Stimulated activated CD8-positive, alpha-beta memory T cell treated with anti-CD3 and anti-CD28 coated beads, Interleukin-12 subunit alpha, Interleukin-12 subunit beta, amount 100 ng/mL, for 24 hours (primary cell): ENCODE data around the gene RICTOR.

ENCODE experiments used
- DNase-seq: peaks from one replicate; pipeline ENCODE4 v3.0.0-alpha.2; 2020; ENCODE audit errors: extremely low read depth

The RICTOR gene

DNA sequence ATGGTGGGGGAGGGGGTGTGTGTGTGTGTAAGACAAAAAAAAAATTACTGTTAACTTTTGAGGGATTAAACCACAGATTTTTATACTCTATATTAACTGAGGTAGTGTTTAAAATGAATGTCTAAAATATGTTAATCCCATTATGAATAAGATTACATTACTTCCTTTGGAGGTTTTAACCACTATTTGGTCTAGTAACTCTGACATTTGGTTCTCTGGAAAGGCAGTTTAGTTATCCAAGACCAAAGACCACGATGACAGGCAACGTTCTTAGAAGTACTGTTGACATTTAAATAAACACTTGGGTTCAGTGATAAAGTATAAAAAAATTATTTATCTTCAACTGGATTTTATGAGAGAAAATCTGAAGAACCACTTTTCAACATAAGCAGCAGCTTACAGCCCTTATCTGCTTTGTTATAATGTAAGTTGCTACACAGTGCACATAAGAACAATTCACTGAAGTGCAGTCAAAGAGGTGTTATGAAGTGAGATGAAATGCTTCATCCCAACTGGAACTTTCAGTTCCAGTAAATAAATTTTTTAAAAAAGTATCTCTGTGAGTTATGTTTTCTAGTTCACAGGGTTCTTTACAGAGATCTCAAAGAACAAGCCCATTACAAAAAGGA is 133.9 kb downstream of the RICTOR start:
- no peak for DNase-seq

DNA sequence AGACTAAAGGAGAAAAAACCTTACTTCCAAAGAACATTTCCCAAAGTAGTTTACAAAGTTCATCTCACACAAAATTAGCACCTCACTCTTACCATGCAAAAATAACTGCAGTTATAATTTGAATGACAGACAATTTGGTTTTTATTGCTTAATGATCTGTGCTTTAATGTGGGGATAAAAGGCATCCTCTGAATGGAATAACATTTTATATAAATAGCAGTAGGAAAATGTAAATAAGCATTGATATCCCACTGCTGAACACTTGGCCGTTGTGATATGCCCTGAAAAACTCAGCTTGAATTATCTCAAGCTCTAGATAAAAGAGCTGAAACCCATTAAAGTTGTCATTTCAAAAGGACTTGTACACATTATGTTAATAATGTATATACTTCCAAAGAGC is 135.2 kb downstream of the RICTOR start:
- no peak for DNase-seq

DNA sequence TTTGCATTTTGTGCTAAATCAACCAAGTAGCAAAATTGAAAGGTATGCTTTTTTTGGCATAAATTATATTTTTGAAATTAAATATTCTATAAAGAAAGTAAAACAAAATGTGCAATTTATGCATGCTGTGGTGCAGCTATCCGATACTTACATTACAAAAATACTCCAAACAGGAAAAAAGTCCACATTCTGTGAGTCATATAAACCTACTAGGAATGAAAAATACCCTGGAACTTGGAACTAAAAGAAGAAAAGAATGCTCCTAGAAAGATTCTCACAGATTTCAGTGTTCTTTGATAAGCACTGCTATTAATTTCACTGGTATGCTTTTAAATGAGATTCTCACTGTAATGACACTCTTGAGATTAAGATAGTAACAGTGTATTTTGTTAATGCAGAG is 135.8 kb downstream of the RICTOR start:
- DNase-seq = no peak

DNA sequence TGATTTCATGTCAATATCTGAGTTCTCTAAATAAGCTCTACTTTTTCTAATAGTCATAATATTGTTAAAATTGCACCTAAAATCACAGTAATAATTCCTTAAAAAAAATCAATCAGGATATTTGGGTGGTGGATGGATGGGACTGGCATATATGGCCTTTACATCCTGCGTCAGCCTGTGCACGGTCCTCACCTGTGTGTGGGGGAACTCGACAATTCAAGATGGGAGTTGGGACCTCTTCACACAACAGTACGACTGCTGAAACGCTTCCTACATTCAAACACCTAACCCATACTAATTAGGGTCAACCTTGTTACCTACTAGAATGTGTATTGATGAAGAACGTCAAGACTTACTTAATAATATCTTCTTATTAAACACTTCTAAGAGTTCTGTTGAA is 137.9 kb downstream of the RICTOR start:
- DNase-seq = no peak

DNA sequence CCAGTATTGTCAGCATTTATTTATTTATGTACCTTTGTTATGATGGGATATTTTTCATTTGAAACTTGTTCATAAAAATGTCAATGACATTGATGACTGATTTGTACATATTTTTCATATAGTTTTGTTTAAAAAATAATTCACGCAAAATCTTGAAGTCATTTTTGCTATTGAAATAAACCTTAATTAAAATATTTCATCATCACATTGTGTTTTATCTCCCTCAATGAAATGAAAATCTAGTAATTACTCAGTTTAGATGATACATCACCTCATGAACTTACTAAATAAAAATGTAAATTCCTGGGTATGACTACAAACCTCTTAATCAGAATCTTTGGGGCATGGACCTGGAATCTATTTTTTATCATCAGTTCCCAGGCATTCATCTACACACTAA is 138.8 kb downstream of the RICTOR start:
- no peak for DNase-seq

DNA sequence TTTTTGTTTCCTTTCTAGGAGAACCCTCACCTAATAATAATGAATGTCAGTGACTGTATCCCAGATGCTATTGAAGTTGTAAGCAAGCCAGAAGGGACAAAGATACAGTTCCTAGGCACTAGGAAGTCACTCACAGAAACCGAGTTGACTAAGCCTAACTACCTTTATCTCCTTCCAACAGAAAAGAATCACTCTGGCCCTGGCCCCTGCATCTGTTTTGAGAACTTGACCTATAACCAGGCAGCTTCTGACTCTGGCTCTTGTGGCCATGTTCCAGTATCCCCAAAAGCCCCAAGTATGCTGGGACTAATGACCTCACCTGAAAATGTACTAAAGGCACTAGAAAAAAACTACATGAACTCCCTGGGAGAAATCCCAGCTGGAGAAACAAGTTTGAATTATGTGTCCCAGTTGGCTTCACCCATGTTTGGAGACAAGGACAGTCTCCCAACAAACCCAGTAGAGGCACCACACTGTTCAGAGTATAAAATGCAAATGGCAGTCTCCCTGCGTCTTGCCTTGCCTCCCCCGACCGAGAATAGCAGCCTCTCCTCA is 141.3 kb downstream of the RICTOR start:
- no peak for DNase-seq

DNA sequence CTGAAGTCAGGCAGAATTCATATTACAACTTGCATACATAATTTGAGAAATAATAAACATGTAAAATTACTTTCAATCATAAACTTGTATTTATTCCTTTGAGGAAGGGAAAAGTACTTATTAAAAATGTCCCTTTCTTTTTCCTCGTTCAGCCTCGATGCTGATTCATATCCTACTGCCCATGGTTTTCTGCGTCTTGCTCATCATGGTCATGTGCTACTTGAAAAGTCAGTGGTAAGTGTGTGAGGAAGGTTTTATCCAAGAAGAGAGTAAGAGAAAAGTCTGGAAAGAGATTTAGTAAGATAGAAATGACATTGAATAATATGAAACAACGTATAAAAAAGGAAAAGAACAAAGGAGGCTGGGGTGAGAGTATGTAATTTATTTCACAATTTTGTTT is 142.5 kb downstream of the RICTOR start:
- DNase-seq = no peak

DNA sequence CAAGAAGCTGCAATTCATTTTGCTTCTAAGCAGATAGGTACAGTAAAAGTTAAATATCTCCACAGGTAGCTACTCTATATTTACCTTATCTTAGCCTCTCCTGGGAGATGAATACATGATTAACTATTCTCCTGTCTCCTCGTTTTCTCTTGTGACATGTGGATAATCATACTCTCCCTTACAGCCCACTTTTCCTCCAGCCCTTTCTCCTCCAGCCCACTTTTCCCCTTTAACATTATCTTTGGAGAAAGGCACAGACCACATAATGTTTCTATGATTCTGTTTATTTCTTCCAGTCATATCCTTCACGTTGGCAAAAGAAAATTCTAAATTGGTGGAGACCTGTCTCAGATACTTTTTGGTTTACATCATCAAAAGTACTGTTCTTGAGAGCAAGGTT is 144.4 kb downstream of the RICTOR start:
- no peak for DNase-seq

DNA sequence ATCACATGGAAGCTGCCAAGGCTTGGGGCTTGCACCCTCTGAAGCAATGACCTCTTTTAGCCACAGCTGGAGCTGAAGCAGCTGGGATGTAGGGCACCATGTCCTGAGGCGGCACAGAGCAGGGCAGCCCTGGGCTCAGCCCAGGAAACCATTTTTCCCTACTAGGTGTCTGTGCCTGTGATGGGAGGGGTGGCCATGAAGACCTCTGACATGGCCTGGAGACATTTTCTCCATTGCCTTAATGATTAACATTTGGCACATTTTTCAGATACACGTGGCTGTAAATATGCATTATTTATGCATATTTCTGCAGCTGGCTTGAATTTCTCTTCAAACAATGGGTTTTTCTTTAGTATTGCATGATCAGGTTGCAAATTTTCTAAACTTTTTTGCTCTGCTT is 146.7 kb downstream of the RICTOR start:
- no peak for DNase-seq

DNA sequence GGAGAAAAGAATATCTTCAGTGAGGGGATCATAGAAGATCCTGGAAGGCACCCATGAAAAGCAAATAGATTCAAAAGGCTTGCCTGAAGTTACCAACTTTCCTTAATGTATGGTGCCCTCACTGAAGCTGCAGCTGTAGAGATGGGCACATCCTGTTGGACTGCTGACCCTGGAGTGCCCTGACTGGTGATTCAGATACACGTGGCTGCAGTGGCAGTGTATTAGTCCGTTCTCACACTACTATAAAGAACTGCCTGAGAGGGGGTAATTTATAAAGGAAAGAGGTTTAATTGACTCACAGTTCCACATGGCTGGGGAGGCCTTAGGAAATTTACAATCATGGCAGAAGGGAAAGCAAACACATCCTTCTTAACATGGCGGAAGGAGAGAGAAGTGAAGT is 148.1 kb downstream of the RICTOR start:
- DNase-seq = no peak

DNA sequence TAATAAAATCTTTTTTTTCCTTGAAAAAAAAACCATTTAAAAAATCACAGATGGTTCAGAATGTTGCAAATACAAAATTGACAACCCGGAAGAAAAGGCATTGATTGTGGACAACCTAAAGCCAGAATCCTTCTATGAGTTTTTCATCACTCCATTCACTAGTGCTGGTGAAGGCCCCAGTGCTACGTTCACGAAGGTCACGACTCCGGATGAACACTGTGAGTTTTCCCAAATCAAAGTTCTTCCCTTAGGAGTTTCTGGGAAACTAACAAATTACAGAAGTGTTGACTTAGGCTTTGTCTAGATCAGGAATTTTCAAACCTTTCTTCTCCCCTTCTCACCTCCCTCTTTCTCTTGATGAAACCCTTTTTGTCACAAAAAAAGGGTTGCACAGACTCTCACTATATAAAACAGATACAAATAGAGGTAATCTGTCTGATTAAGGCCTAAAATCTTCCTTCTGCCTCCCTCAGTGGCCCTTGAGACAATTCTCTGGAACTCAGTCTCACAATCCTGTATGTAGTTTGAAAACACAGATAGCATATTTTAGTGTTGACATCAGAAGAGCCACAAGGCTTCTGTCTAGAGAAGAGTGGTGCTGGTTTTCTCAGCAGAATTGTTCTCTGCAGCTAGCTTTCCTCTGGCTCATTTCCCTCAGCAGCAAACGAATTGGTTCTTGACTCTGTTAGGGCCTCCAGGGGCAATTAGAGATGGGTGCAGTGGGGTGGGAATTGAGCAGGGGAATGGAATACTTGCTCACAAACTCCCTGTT is 148.9 kb downstream of the RICTOR start:
- no peak for DNase-seq

DNA sequence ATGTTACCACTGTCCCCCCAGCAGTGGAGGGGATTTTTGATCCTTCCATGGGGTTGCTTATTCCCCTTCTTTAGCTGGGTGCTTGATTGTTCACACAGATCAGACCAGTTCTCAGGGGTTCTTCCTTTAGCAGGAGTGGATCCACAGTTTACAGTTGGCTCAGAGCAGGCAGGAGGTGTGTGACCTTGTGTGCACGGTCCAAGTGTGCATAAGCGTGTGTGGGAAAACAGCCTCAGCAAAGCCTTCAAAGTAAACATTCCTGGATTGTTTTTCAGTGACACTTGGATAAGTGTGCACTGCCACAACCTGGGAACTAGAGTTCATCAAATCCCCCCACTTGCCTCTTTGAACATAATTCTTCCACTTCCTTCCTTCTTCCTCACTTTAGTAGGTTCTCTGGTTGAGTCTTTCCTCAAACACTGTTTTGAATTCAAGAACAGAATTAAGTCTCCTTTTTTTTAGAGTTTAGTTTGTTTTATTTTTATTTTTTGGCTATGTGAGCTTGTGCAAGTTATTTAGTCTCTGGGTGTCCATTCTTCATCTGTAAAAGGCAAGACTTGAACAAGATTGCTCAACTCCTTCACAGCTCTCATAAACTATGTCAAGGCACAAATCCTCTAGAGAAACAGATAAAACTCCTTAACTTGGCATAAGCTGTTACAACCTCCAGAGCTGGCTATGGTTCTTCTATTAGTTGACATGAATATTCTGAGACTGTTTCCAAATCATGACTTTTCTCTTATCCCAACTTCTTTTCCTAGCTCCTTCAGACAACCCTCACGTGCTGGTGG is 150.3 kb downstream of the RICTOR start:
- no peak for DNase-seq

DNA sequence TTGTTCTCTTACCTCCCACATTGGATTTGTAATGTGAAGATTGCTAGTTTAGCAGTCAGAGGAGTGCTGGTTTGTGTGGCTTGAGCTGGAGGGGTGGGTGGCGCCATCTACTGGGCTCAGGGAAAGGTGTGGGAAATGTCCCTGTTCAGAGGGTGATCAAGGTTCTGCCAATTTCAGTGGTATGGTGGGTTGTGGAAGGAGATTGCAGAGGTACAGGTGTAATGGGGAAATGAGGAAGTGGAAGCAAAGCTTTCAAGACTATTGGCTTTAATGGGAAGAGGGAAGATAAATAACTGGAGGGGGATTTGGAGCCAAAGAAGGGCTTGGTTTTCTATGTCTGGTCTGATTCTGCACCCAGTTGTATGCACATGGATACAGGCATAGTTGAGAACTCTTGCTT is 152.0 kb downstream of the RICTOR start:
- no peak for DNase-seq

DNA sequence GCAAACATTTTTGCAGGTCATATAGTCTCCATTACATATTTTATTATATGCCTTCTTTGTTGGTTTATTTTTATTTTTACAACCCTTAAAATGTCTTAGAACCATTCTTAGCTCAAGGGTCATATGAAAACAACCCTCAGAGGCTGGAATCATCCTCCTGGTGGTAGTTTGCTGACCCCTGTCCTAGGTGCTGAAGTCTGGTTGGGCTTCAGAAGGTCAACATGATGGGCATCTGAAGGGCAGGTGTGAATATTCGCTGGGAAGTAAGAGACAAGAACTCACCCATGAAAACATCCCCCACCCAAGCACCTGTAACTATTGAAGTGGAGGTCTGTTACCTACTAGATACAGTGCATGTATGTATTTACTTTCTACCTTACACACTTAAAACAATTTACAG is 153.0 kb downstream of the RICTOR start:
- DNase-seq = no peak

DNA sequence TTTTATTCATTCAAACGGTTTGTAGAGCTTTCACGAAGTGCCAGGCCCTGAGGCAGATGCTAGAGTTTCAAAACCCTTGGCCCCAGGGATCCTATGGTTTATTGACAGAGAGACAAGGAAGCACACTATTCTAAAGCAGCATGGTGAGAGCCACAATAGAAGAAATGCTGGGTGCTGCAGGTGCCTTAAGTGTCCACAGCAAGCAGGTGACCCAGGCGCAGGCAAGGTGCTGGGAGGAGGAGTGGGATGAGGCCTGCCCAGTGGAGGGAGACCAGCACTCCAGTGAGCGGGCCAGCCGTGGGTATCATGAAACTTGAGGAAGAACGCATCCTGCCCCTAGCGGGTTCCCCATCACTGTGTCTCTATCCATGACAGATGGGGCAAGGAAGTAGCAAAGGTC is 157.4 kb downstream of the RICTOR start:
- DNase-seq = no peak

DNA sequence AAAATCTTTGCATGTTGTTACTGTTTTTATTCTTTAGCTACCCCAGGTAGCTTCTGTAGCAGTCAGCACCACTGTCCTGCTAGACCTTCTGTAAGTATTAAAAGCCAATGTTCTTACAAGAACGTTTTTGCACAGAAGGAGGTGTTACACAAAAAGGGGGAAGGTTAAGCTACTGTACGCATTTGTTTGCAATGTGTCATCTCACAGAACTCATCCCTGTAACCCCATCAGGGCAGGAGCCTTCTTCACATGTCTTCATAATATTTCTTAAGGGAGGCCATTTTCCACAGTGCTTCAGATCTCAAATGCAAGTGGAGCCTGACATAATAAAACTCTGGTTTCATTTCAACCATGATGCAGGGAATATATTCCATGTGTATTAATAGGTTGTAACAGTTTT is 160.5 kb downstream of the RICTOR start:
- no peak for DNase-seq

DNA sequence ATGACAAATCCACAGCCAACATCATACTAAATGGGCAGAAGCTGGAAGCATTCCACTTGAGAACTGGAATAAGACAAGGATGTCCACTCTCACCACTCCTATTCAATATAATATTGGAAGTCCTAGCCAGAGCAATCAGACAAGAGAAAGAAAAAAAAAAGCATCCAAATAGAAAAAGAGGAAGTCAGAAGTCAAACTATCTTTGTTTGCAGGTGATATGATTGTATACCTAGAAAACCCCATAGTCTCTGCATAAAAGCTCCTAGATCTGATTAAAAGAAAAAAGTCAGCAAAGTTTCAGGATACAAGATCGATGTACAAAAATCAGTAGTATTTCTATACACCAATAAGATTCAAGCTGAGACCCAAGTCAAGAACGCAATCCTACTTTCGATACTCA is 162.3 kb downstream of the RICTOR start:
- no peak for DNase-seq

DNA sequence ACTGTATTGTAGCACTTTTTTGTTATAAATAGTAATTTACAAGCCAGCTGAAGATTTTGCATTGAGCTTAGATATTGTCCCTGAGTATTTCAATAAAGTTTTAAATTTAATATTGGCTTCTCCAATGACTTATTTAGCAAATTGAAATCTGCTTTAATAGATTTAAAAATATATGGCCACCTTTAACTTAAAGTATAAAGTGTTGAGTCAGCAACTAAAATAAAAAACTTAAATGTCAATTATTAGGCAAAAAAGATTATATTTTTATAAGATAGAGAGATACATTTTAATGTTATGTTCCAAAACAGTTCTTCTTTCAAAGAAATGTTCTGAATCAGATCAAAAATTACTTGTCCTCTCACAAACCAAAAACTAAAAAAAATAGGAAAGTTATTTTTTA is 167.7 kb downstream of the RICTOR start:
- no peak for DNase-seq

DNA sequence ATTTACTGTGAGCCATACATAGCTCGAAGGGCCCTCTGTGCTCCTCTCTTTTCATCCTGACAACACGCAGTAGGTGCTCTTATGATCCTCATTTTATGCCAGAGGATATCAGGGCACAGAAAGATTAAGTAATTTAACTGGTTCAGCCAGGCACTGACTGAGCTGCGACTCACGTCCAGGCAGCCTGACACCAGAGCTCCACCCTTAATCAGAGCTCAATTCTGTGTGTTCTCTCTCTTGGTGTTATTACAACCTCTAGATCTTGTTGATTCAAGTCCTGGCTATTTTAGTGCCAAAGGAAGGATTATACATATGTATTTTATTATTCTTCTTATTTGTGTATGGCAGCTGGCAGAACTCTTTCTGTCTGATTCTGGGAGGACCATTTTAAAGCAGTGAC is 168.7 kb downstream of the RICTOR start:
- DNase-seq = no peak

DNA sequence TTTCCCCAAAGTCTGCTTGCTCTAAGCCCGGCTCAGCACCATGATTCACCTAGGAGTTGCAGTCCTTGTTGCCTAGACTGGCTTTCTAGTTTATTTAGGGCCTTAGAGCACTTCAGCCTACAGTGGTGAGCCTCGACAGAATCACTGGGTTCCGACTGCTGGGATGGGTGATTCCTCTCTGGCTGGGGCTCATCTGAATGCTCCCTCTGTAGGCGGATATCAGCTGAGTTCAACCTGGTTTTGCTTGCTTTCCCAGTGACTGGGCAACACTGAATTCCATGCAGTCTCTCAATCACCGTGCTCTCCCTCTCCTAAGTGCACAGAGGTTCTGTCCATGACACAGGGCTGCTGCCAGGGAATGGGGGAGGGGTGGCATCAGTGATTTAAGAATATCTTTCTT is 174.3 kb downstream of the RICTOR start:
- DNase-seq = no peak

DNA sequence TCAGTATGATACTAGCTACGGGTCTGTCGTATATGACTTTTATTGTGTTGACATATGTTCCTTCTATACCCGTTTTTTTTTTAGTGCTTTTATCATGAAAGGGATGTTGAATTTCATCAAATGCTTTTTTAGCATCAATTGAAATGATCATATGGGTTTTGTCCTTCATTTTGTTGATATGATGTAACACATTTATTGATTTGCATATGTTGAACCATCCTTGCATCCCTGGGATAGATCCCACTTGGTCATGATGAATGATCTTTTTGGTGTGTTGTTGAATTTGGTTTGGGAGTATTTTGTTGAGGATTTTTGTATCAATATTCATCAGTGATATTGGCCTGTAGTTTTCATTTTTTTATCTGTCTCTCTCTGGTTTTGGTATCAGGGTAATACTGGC is 177.4 kb downstream of the RICTOR start:
- no peak for DNase-seq

DNA sequence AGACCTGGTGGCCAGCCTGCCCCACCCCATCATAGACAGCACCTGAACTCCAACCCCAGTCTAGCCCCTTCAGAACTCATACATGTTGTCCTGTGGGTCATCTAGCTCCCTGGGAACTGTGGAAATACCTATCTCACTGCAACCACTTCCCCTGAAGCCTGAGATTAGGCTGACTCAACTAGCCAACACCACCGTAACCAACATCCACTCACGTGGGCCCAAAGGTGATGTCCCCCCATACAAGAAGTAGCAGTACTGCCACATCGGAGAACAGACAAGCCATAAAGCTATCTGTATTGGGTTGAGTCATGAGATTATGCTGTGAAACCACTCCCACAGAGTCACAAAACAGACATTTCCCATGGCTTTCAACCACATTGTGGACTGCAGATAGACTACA is 181.8 kb downstream of the RICTOR start:
- DNase-seq = no peak

DNA sequence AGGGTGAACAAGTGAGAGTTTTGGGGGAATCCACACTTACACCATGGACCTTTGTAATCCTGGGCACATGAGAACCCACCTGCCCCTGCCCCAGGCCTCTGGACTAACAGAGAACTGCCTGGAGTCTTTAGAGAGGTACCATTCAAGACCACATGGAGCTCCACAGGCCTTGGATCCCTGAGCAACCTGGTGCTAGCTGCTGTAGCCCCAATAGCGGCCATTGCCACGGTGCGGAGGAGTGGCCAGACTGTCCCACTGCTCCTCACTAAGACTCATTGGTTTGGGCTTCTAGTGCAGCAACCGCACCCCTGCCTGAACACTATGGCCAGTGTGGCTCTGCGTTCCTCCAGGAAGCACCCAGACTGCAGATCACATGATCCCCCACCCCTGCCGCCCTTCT is 182.6 kb downstream of the RICTOR start:
- DNase-seq = no peak
